GM12878 (cell line): Measurements from ENCODE around the gene UBP1. TPM values are rescaled to one million over a fixed set of nuclear protein-coding genes. Genes with fewer than 3 reads are reported as not detected.

ENCODE experiments used
- ATAC-seq: fragments of 200-7000 bp; cut with Tn5 transposase; 3 replicates; pipeline ENCODE4 v1.9.1; 2020; ENCODE audit warnings: mild to moderate bottlenecking, moderate library complexity
- BruUV-seq: library from RNA; stranded (reverse); fragments of 400-500 nt; replicated peaks from 2 replicates; lab custom pipeline; 2021; lab: Mats Ljungman, UMichigan
- CTCF ChIA-PET: fragments of 300-600 bp; sonication (Branson Sonifier 250); formaldehyde crosslinking; extraction: SDS; loops from one replicate; lab custom pipeline; 2021; ENCODE audit warnings: inconsistent platforms; lab: Yijun Ruan, JAX
- POLR2A ChIA-PET: fragments of 350-600 bp; formaldehyde crosslinking; extraction: SDS; loops from one replicate; lab custom pipeline; 2021; ENCODE audit warnings: inconsistent platforms; lab: Charles Lee
- RAD21 ChIA-PET: fragments of 300-600 bp; sonication (Branson Sonifier 250); formaldehyde crosslinking; loops from one replicate; lab custom pipeline; 2023; ENCODE audit warnings: antibody characterized with exemption; ENCODE audit not compliant: unreplicated experiment; lab: Charles Lee
- SMC1A ChIA-PET: fragments of 300-600 bp; sonication (Branson Sonifier 250); formaldehyde crosslinking; loops from one replicate; lab custom pipeline; 2023; ENCODE audit not compliant: unreplicated experiment, uncharacterized antibody; lab: Charles Lee
- DNase-seq: peaks from one replicate; pipeline ENCODE4 v3.0.0-alpha.2; 2011; ENCODE audit warnings: low read depth, low spot score
- FAIRE-seq: peaks from 3 replicates; lab custom pipeline; 2011; peaks lifted over from hg19 to GRCh38; lab: Jason Lieb, UNC
- H2AFZ ChIP-seq: 2 replicates; pipeline ENCODE4 v1.6.0; 2011; ENCODE audit warnings: low read depth, low read length, control low read depth; ENCODE audit not compliant: control insufficient read depth
- H3K27ac ChIP-seq: 2 replicates; pipeline ENCODE4 v1.5.1; 2011; ENCODE audit warnings: control low read depth; ENCODE audit not compliant: control insufficient read depth, insufficient read depth
- H3K27me3 ChIP-seq, 2 experiments: replicated peaks in 1 of 2; 2 replicates each; pipeline versions ENCODE4 v1.6.0 to v1.6.1; 2011; ENCODE audit warnings: low read length in 1 of 2; ENCODE audit not compliant: control insufficient read depth in 2 of 2, insufficient read depth in 2 of 2
- H3K36me3 ChIP-seq, 2 experiments: 2 replicates each; pipeline ENCODE4 v1.5.1; 2011; ENCODE audit warnings: low read length in 1 of 2; ENCODE audit not compliant: control insufficient read depth in 2 of 2, insufficient read depth in 2 of 2
- H3K4me1 ChIP-seq: 2 replicates; pipeline ENCODE4 v1.6.1; 2011; ENCODE audit warnings: mild to moderate bottlenecking, low read length, moderate library complexity, mixed read lengths; ENCODE audit not compliant: control insufficient read depth, insufficient read depth
- H3K4me2 ChIP-seq: 2 replicates; pipeline ENCODE4 v1.6.0; 2011; ENCODE audit warnings: control low read depth; ENCODE audit not compliant: control insufficient read depth, insufficient read depth
- H3K4me3 ChIP-seq: fragments of 200-600 bp; sonication (generic); 2 replicates; pipeline ENCODE4 v1.5.1; 2016
- H3K79me2 ChIP-seq: 2 replicates; pipeline ENCODE4 v1.6.0; 2011; ENCODE audit warnings: low read length; ENCODE audit not compliant: control insufficient read depth, insufficient read depth
- H3K9ac ChIP-seq: 2 replicates; pipeline ENCODE4 v1.8.0; 2011; ENCODE audit warnings: low read length, control low read depth, mixed read lengths; ENCODE audit not compliant: control insufficient read depth, insufficient read depth
- H3K9me3 ChIP-seq: replicated peaks from 3 replicates; pipeline ENCODE4 v1.5.1; 2011; ENCODE audit warnings: mild to moderate bottlenecking, low read length; ENCODE audit not compliant: control insufficient read depth, insufficient read depth
- H4K20me1 ChIP-seq: 2 replicates; pipeline ENCODE4 v1.6.0; 2011; ENCODE audit not compliant: control insufficient read depth, insufficient read depth
- CTCF ChIP-seq, 3 experiments: IDR thresholded peaks in 2 of 3; conservative IDR thresholded peaks in 1 of 3; 2 replicates each; pipeline ENCODE4 v1.5.1; 2011; ENCODE audit warnings: low read depth in 3 of 3, low read length in 3 of 3, mild to moderate bottlenecking in 3 of 3, control low read depth in 2 of 3, moderate library complexity in 2 of 3, inconsistent platforms in 1 of 3, mixed read lengths in 1 of 3; ENCODE audit not compliant: control insufficient read depth in 2 of 3, insufficient read depth in 1 of 3; ENCODE audit errors: extremely low read depth in 1 of 3
- E2F8 ChIP-seq: fragments of 450-650 bp; IDR thresholded peaks from 2 replicates; pipeline ENCODE4 v1.6.1; 2018; ENCODE audit warnings: mild to moderate bottlenecking, low read depth, moderate library complexity; ENCODE audit not compliant: partially characterized antibody
- FOXM1 ChIP-seq: IDR thresholded peaks from 2 replicates; pipeline ENCODE4 v1.6.1; 2012; ENCODE audit warnings: low read depth, mild to moderate bottlenecking, inconsistent platforms, low read length, moderate library complexity
- LARP7 ChIP-seq: fragments of 450-650 bp; IDR thresholded peaks from 2 replicates; pipeline ENCODE4 v1.6.1; 2017; ENCODE audit warnings: mild to moderate bottlenecking
- MEF2B ChIP-seq: fragments of 450-650 bp; IDR thresholded peaks from 2 replicates; pipeline ENCODE4 v1.6.1; 2018; ENCODE audit warnings: mild to moderate bottlenecking, moderate library complexity; ENCODE audit not compliant: partially characterized antibody, poor library complexity, severe bottlenecking
- MTA3 ChIP-seq: IDR thresholded peaks from 2 replicates; pipeline ENCODE4 v1.6.1; 2012; ENCODE audit warnings: low read length, inconsistent platforms, borderline replicate concordance
- NBN ChIP-seq: fragments of 450-650 bp; IDR thresholded peaks from 2 replicates; pipeline ENCODE4 v1.6.1; 2016
- POLR2A ChIP-seq: IDR thresholded peaks from 2 replicates; pipeline ENCODE4 v1.6.1; 2011; ENCODE audit warnings: low read depth, mild to moderate bottlenecking, low read length
- POLR2AphosphoS5 ChIP-seq: IDR thresholded peaks from 2 replicates; pipeline ENCODE4 v1.6.1; 2011; ENCODE audit warnings: mild to moderate bottlenecking, low read length, inconsistent platforms
- RAD51 ChIP-seq: fragments of 450-650 bp; IDR thresholded peaks from 2 replicates; pipeline ENCODE4 v1.6.1; 2016; ENCODE audit warnings: moderate library complexity, mild to moderate bottlenecking, inconsistent platforms
- SMAD1 ChIP-seq: fragments of 450-650 bp; IDR thresholded peaks from 2 replicates; pipeline ENCODE4 v1.6.1; 2018; ENCODE audit warnings: mild to moderate bottlenecking, low read depth; ENCODE audit not compliant: partially characterized antibody
- STAT1 ChIP-seq: fragments of 450-650 bp; conservative IDR thresholded peaks from 2 replicates; pipeline ENCODE4 v1.6.1; 2014; ENCODE audit warnings: antibody characterized with exemption, mild to moderate bottlenecking
- SUZ12 ChIP-seq: fragments of 200-600 bp; sonication (generic); IDR thresholded peaks from one replicate; pipeline ENCODE4 v1.6.1; 2018; ENCODE audit warnings: antibody characterized with exemption, mild to moderate bottlenecking; ENCODE audit not compliant: unreplicated experiment
- YY1 ChIP-seq: IDR thresholded peaks from 2 replicates; pipeline ENCODE4 v1.6.1; 2011; ENCODE audit warnings: low read depth, mild to moderate bottlenecking, low read length
- ZBTB4 ChIP-seq: fragments of 450-650 bp; formaldehyde crosslinking; IDR thresholded peaks from 2 replicates; pipeline ENCODE4 v1.4.0; 2022; ENCODE audit warnings: mild to moderate bottlenecking, moderate library complexity
- ZNF622 ChIP-seq: fragments of 450-650 bp; IDR thresholded peaks from 2 replicates; pipeline ENCODE4 v1.6.1; 2017; ENCODE audit warnings: mild to moderate bottlenecking, inconsistent platforms
- WGBS: methylation state at CpG from one replicate; pipeline ENCODE4 v1.1.6; 2016; ENCODE audit warnings: low lambda C conversion rate; ENCODE audit not compliant: insufficient replicate concordance, insufficient coverage; ENCODE audit errors: missing lambda C conversion rate; 5-methylcytosine and 5-hydroxymethylcytosine counted together
- in situ Hi-C: fragments of 300-500 bp; cut with MboI; formaldehyde crosslinking; loops from 9 replicates; pipeline ENCODE4 v1.14.3; 2018; ENCODE audit warnings: mixed read lengths
- intact Hi-C: fragments of 100-400 bp; cut with micrococcal nuclease; formaldehyde crosslinking; loops from one replicate; pipeline ENCODE4 v1.14.2; 2022; ENCODE audit not compliant: unreplicated experiment
- polyA plus RNA-seq, 11 experiments: library from polyadenylated mRNA; depleted of rRNA in 4 of 11; unstranded in 6 of 11; stranded (reverse) in 5 of 11; fragments of >200 nt; fragmentation: Nextera tagmentation in 4 of 11; fragmentation: Illumina TruSeq in 1 of 11; extraction: Ambion mirVana in 4 of 11; extraction: Trizol in 1 of 11; gene quantifications; 1 replicate in 1 of 11; 2 replicates in 10 of 11; pipeline versions ENCODE4 v1.2.1 to v1.2.3, GENCODE V29; 2011 to 2016; ENCODE audit warnings: inconsistent platforms in 2 of 11, missing spikeins in 2 of 11, low read depth in 1 of 11
- total RNA-seq, 4 experiments: library from RNA; depleted of rRNA in 3 of 4; stranded (reverse); fragments of >200 nt in 3 of 4; fragmentation: Illumina TruSeq in 1 of 4; extraction: Trizol in 1 of 4; gene quantifications; 2 replicates each; pipeline versions ENCODE4 v1.2.1 to v1.2.3, GENCODE V29; 2013 to 2021

UBP1 gene
- total and polyA plus RNA-seq, 10 of the 15 experiments (the other 5 are each of a cell fraction or from before 2014, with no cell fraction given): 9.3 to 93.6 (median 52.4) TPM

GRCh38 chr3:33364060-33364459 is 76.1 kb downstream of the UBP1 start (continued):
- TF ChIP-seq CTCF (IDR thresholded peaks at IDR 0.05 in 2 of 3, conservative IDR thresholded peaks at IDR 0.05 in 1 of 3; ENCODE audit: control insufficient read depth in 2 of 3, extremely low read depth in 1 of 3, insufficient read depth in 1 of 3, low read depth in 3 of 3, low read length in 3 of 3) (no peak), RAD51 (no peak), SUZ12 (no peak), POLR2AphosphoS5 (no peak)
- TF ChIP-seq, all 136 proteins: peak for 0

- no peak overlapping the region for H3K4me2 ChIP-seq
- RAD21 ChIA-PET: interaction anchor here (1.8 to 2.0 kb wide), 2 partner anchors 10 to 232 kb away, joined by 6 read pairs; no protein-coding TSS in a partner anchor
- FAIRE-seq: no peak
- POLR2A ChIA-PET: no interaction called here
- no peaks in the 10 kb centered on the region for H3K27me3 ChIP-seq
- no peak overlapping the region for H3K9ac ChIP-seq
- H3K4me1 ChIP-seq: no peaks in the 10 kb centered on the region
- H3K36me3 ChIP-seq: no peaks in the 10 kb centered on the region
- DNase-seq: no peak
- no peaks in the 10 kb centered on the region for H4K20me1 ChIP-seq
- no peak for ATAC-seq
- H2AFZ ChIP-seq: no peak overlapping the region
- H3K9me3 ChIP-seq: no peaks in the 10 kb centered on the region
- SMC1A ChIA-PET: interaction anchor here (0.6 to 4.5 kb wide), 3 partner anchors 93 to 373 kb away, joined by 3 to 17 read pairs (median 3); no protein-coding TSS in a partner anchor
- no peaks in the 10 kb centered on the region for H3K79me2 ChIP-seq
- no peak overlapping the region for H3K27ac ChIP-seq
- in situ Hi-C loops: no loop called here
- BruUV-seq: no TSS peak
- intact Hi-C loops: no loop called here
- CTCF ChIA-PET: interaction anchor here (1.7 to 2.4 kb wide), 2 partner anchors 9 to 289 kb away, joined by 5 to 16 read pairs; no protein-coding TSS in a partner anchor
- H3K4me3 ChIP-seq: no peak overlapping the region
- WGBS: 46% methylated on average over 3 of the region's 3 CpGs
- TF ChIP-seq MEF2B: no peak
- TF ChIP-seq ZNF622: no peak
- TF ChIP-seq STAT1: no peak
- TF ChIP-seq YY1: no peak
- no peak for TF ChIP-seq FOXM1
- TF ChIP-seq E2F8: no peak
- no peak for TF ChIP-seq MTA3
- TF ChIP-seq POLR2A: no peak
- no peak for TF ChIP-seq LARP7
- no peak for TF ChIP-seq NBN
- no peak for TF ChIP-seq ZBTB4 (CRISPR knock-in tag)
- TF ChIP-seq SMAD1: no peak
These were observed 76.9 kb downstream of the UBP1 start for GRCh38 chr3:33363113-33363800.
